Smooth muscle cell (in vitro differentiated cells): ENCODE results near the gene SPIB. TPM values are rescaled to one million over a fixed set of nuclear protein-coding genes. Genes with fewer than 3 reads are reported as not detected.

Source experiments
- DNase-seq: peaks from one replicate; lab custom pipeline; 2025; ENCODE audit not compliant: unreplicated experiment; lab: John Stamatoyannopoulos, UW
- H2AFZ ChIP-seq: fragments of 200-600 bp; sonication (generic); 2 replicates; pipeline ENCODE4 v1.6.0; 2016; ENCODE audit warnings: antibody characterized with exemption, low read depth, mild to moderate bottlenecking
- H3F3A ChIP-seq: fragments of 200-600 bp; sonication (generic); 2 replicates; pipeline ENCODE4 v1.6.0; 2017; ENCODE audit warnings: antibody characterized with exemption, low read depth
- H3K27ac ChIP-seq: fragments of 200-600 bp; sonication (generic); 2 replicates; pipeline ENCODE4 v1.5.1; 2016; ENCODE audit warnings: low read depth, mild to moderate bottlenecking
- H3K27me3 ChIP-seq: fragments of 200-600 bp; sonication (generic); 2 replicates; pipeline ENCODE4 v1.6.1; 2016; ENCODE audit warnings: low read depth, mild to moderate bottlenecking
- H3K36me3 ChIP-seq: fragments of 200-600 bp; sonication (generic); 2 replicates; pipeline ENCODE4 v1.5.1; 2016; ENCODE audit warnings: low read depth
- H3K4me1 ChIP-seq: fragments of 200-600 bp; sonication (generic); 2 replicates; pipeline ENCODE4 v1.5.1; 2016; ENCODE audit warnings: low read depth
- H3K4me2 ChIP-seq: fragments of 200-600 bp; sonication (generic); 2 replicates; pipeline ENCODE4 v1.6.0; 2016; ENCODE audit warnings: mild to moderate bottlenecking
- H3K4me3 ChIP-seq: fragments of 200-600 bp; sonication (generic); 2 replicates; pipeline ENCODE4 v1.5.1; 2016; ENCODE audit warnings: mild to moderate bottlenecking
- H3K79me2 ChIP-seq: fragments of 200-600 bp; sonication (generic); 2 replicates; pipeline ENCODE4 v1.6.0; 2016; ENCODE audit warnings: low read depth, mild to moderate bottlenecking
- H3K9ac ChIP-seq: fragments of 200-600 bp; sonication (generic); 2 replicates; pipeline ENCODE4 v1.6.0; 2016; ENCODE audit warnings: low read depth
- H3K9me3 ChIP-seq: fragments of 200-600 bp; sonication (generic); replicated peaks from 2 replicates; pipeline ENCODE4 v1.5.1; 2016; ENCODE audit warnings: low read depth
- H4K20me1 ChIP-seq: fragments of 200-600 bp; sonication (generic); 2 replicates; pipeline ENCODE4 v1.6.0; 2016; ENCODE audit warnings: low read depth
- WGBS: methylation state at CpG from one replicate; pipeline ENCODE4 v1.1.7; 2016; ENCODE audit warnings: low lambda C conversion rate; 5-methylcytosine and 5-hydroxymethylcytosine counted together
- polyA plus RNA-seq: library from polyadenylated mRNA; unstranded; fragments of >200 nt; fragmentation: Nextera tagmentation; extraction: Ambion mirVana; gene quantifications from 2 replicates; pipeline ENCODE4 v1.2.1, GENCODE V29; 2016
- total RNA-seq: library from RNA; depleted of rRNA; stranded (reverse); fragments of >200 nt; gene quantifications from 2 replicates; pipeline ENCODE4 v1.2.3, GENCODE V29; 2014
- TF ChIP-seq, protein P1 (sequence below): fragments of 200-600 bp; sonication (generic); IDR thresholded peaks from 2 replicates; pipeline ENCODE4 v1.5.1; 2017; ENCODE audit warnings: borderline replicate concordance, mild to moderate bottlenecking, antibody characterized with exemption; ENCODE audit not compliant: insufficient read depth, poor library complexity, severe bottlenecking

Gene SPIB
- total and polyA plus RNA-seq, 2 experiments from 2014 or later: not detected

GRCh38 chr19:50447750-50448149 is 29.0 kb downstream of the SPIB start:
- Histone ChIP-seq H4K20me1 (no peaks in the 10 kb centered on the region), H3K36me3 (no peaks in the 10 kb centered on the region), H3F3A (no peaks in the 10 kb centered on the region), H3K4me2 (no peak overlapping the region), H3K79me2 (no peaks in the 10 kb centered on the region), H3K9me3 (no peaks in the 10 kb centered on the region), H3K27ac (no peak overlapping the region), H3K4me3 (no peak overlapping the region), H3K27me3 (no peaks in the 10 kb centered on the region), H3K9ac (no peak overlapping the region), H3K4me1 (no peaks in the 10 kb centered on the region), H2AFZ (no peak overlapping the region)
- WGBS: 94% methylated on average over 10 of the region's 10 CpGs
- no peak for DNase-seq
- TF ChIP-seq, protein P1, sequence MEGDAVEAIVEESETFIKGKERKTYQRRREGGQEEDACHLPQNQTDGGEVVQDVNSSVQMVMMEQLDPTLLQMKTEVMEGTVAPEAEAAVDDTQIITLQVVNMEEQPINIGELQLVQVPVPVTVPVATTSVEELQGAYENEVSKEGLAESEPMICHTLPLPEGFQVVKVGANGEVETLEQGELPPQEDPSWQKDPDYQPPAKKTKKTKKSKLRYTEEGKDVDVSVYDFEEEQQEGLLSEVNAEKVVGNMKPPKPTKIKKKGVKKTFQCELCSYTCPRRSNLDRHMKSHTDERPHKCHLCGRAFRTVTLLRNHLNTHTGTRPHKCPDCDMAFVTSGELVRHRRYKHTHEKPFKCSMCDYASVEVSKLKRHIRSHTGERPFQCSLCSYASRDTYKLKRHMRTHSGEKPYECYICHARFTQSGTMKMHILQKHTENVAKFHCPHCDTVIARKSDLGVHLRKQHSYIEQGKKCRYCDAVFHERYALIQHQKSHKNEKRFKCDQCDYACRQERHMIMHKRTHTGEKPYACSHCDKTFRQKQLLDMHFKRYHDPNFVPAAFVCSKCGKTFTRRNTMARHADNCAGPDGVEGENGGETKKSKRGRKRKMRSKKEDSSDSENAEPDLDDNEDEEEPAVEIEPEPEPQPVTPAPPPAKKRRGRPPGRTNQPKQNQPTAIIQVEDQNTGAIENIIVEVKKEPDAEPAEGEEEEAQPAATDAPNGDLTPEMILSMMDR: no peak

GRCh38 chr19:50449236-50449899 is 30.6 kb downstream of the SPIB start:
- H3K27ac ChIP-seq: no peak overlapping the region
- H3K79me2 ChIP-seq: no peaks in the 10 kb centered on the region
- H3K9me3 ChIP-seq: no peaks in the 10 kb centered on the region
- TF ChIP-seq, protein P1: no peak
- no peak overlapping the region for H2AFZ ChIP-seq
- H4K20me1 ChIP-seq: no peaks in the 10 kb centered on the region
- H3K9ac ChIP-seq: no peak overlapping the region
- no peak overlapping the region for H3K4me3 ChIP-seq
- DNase-seq: no peak
- WGBS: 87% methylated on average over 14 of the region's 14 CpGs
- H3K27me3 ChIP-seq: no peaks in the 10 kb centered on the region
- H3K4me2 ChIP-seq: no peak overlapping the region
- H3K4me1 ChIP-seq: no peaks in the 10 kb centered on the region
- H3F3A ChIP-seq: no peaks in the 10 kb centered on the region
- no peaks in the 10 kb centered on the region for H3K36me3 ChIP-seq

- no peak overlapping the region for H3K4me2 ChIP-seq
- H4K20me1 ChIP-seq: no peaks in the 10 kb centered on the region
- H3K27me3 ChIP-seq: no peaks in the 10 kb centered on the region
- H3K79me2 ChIP-seq: no peaks in the 10 kb centered on the region
- no peaks in the 10 kb centered on the region for H3F3A ChIP-seq
- H3K36me3 ChIP-seq: no peaks in the 10 kb centered on the region
- H3K9ac ChIP-seq: no peak overlapping the region
- H3K9me3 ChIP-seq: no peaks in the 10 kb centered on the region
- 88% methylated on average over 30 of the region's 30 CpGs for WGBS
- no peak overlapping the region for H3K4me3 ChIP-seq
- no peak overlapping the region for H2AFZ ChIP-seq
- H3K27ac ChIP-seq: no peak overlapping the region
- TF ChIP-seq, protein P1: no peak
- H3K4me1 ChIP-seq: no peaks in the 10 kb centered on the region
- no peak for DNase-seq
These were observed 31.9 kb downstream of the SPIB start for GRCh38 chr19:50450369-50451222.
